ENCODE measurements around the gene CCDC33.

DNA sequence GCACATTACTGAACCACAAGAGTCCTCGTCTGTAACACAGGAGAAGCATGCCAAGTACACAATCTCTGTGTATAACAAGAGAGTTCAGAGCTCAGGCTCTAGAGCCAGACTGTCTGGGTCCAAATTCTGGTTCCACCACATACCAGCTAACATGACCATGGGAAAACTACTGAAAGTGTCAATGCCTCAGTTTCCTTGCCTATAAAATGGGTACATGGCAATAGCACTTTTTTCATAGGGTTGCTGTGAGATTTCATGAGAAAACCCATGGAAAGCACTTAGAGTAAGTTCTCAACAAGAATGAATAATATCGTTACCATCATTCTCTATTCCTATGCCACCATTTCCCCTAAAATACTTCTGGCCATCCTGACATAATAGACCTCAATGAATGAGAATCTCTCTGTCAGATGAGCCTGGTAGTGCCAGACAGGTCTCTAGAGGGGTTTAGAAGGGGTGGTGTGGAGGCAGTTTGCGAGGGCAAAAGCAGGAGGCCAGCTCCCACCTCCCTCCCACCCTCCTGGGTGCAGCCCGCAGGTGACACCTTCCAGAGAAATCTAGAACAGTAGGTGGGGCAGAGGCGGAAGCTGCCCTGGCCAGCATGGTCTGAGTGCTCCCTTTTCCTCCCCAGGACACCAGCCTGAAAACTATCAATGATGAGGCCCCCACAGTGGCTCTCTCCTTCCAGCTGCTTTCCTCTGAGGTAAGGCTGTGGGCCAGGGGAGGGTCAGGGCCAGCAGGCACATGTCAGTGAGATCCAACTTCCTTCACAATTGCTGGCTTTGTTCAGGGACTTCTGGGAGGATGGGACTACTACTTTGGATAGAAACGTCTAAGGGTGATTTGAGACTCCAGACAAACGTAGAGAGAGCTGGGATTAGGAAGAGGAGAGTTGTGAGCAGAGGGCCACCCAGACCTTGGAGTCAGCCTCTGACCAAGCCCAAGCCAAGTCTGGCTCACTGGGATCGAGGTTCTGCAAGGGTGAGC lies 45.3 kb downstream of the CCDC33 start:
- TF ChIP-seq CTCF (tag by site-specific recombination; IDR thresholded peaks at IDR 0.05): no peak
- no peak for TF ChIP-seq ZNF624 (tag by site-specific recombination; IDR thresholded peaks at IDR 0.05)
